Neural cell (in vitro differentiated cells): Measurements from ENCODE around the gene TNS2.

Experiments
- POLR2AphosphoS5 ChIP-seq: IDR thresholded peaks from 2 replicates; pipeline ENCODE4 v1.6.1; 2012
- TF ChIP-seq, protein P1 (sequence below): fragments of 450-650 bp; IDR thresholded peaks from 2 replicates; pipeline ENCODE4 v1.5.1; 2014; ENCODE audit warnings: antibody characterized with exemption, mild to moderate bottlenecking, moderate library complexity; ENCODE audit not compliant: poor library complexity, severe bottlenecking
- TF ChIP-seq, protein P2 (sequence below): IDR thresholded peaks from 2 replicates; pipeline ENCODE4 v1.6.1; 2012; ENCODE audit warnings: borderline replicate concordance

DNA sequence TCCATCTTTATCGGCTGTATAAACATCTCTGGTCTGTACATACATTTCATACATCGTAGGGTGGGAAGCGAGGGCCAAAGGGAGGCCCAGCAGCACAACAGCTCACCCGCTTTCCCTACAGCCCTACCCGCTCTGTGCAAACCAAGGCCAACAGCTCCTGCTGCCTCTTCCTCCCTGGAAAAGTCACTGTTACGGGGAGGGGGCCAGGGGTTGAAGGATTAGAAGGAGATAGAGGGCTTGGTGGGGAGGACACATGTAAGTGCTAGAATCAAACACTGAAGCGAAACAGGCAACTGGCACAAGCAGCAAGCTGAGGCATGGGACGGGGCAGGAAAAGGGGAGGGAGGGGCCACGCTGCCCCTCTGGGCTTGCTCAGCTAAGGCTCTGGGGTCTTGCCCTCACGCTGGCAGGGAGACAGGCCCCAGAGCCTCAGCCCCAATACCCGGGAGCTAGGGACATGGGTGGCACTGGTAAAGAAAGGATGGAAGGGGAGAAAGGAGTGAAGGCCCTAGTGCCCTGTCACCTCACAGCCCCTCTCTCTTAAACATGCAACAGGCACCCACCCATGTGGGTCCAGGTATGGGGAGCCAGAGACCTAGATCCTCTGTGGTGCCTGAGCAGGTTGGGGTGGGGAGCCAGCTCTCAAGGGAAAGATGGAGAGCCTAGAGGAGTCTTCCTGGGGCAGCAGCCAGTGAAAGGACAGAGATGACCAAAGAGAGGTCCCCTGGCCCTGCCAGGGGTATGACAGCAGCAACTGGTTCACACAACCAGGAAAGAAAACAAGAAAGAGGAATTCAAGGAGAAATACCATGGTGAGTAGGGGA is 15.0 kb downstream of the TNS2 start:
- TF ChIP-seq, protein P1, sequence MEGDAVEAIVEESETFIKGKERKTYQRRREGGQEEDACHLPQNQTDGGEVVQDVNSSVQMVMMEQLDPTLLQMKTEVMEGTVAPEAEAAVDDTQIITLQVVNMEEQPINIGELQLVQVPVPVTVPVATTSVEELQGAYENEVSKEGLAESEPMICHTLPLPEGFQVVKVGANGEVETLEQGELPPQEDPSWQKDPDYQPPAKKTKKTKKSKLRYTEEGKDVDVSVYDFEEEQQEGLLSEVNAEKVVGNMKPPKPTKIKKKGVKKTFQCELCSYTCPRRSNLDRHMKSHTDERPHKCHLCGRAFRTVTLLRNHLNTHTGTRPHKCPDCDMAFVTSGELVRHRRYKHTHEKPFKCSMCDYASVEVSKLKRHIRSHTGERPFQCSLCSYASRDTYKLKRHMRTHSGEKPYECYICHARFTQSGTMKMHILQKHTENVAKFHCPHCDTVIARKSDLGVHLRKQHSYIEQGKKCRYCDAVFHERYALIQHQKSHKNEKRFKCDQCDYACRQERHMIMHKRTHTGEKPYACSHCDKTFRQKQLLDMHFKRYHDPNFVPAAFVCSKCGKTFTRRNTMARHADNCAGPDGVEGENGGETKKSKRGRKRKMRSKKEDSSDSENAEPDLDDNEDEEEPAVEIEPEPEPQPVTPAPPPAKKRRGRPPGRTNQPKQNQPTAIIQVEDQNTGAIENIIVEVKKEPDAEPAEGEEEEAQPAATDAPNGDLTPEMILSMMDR: no peak
- TF ChIP-seq, protein P2, sequence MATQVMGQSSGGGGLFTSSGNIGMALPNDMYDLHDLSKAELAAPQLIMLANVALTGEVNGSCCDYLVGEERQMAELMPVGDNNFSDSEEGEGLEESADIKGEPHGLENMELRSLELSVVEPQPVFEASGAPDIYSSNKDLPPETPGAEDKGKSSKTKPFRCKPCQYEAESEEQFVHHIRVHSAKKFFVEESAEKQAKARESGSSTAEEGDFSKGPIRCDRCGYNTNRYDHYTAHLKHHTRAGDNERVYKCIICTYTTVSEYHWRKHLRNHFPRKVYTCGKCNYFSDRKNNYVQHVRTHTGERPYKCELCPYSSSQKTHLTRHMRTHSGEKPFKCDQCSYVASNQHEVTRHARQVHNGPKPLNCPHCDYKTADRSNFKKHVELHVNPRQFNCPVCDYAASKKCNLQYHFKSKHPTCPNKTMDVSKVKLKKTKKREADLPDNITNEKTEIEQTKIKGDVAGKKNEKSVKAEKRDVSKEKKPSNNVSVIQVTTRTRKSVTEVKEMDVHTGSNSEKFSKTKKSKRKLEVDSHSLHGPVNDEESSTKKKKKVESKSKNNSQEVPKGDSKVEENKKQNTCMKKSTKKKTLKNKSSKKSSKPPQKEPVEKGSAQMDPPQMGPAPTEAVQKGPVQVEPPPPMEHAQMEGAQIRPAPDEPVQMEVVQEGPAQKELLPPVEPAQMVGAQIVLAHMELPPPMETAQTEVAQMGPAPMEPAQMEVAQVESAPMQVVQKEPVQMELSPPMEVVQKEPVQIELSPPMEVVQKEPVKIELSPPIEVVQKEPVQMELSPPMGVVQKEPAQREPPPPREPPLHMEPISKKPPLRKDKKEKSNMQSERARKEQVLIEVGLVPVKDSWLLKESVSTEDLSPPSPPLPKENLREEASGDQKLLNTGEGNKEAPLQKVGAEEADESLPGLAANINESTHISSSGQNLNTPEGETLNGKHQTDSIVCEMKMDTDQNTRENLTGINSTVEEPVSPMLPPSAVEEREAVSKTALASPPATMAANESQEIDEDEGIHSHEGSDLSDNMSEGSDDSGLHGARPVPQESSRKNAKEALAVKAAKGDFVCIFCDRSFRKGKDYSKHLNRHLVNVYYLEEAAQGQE: no peak
- TF ChIP-seq POLR2AphosphoS5: no peak
